ENCODE data around the gene NAT14. TPM values are rescaled to one million over a fixed set of nuclear protein-coding genes. Genes with fewer than 3 reads are reported as not detected.
A peak's percentile ranks its signal among the peaks of the same experiment; 100 is the strongest.
"Not testable (repeated sequence)": the region's sequence is repeated elsewhere in the genome, so short reads cannot be mapped to it uniquely, and the experiment has no call there.

The NAT14 gene
- total RNA-seq, 1 donor, result 8.3 TPM

DNA sequence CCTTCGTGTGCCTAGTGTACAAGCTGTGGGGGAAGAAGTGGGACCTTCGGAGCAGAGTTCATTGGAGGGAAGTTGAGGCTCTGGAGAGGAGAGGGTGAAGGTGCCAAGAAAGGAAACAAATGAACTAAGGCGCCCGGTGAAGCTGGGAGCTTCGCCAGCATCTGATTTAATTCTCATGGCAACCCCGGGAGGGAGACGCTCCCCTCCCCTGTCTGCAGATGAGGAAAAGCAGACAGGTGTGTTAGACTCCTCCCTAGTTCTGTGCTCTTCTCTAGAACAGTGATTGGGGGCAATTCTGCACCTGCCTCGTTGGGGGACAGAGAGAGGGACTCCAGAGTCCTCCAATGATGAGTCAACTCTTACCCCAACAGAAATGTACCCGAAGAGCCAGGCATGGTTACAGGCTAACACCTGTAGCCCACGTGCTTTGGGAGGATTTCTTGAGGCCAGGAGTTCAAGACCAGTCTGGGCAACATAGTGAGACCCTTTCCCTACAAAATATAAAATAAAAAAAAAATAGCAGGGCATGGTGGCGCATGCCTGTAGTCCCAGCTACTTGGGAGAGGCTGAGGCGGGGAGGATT is 7.5 kb downstream of the NAT14 start:
- no peak overlapping the region for H3K4me3 ChIP-seq (ENCODE audit: low read depth, low read length)
- TF ChIP-seq, protein P1, sequence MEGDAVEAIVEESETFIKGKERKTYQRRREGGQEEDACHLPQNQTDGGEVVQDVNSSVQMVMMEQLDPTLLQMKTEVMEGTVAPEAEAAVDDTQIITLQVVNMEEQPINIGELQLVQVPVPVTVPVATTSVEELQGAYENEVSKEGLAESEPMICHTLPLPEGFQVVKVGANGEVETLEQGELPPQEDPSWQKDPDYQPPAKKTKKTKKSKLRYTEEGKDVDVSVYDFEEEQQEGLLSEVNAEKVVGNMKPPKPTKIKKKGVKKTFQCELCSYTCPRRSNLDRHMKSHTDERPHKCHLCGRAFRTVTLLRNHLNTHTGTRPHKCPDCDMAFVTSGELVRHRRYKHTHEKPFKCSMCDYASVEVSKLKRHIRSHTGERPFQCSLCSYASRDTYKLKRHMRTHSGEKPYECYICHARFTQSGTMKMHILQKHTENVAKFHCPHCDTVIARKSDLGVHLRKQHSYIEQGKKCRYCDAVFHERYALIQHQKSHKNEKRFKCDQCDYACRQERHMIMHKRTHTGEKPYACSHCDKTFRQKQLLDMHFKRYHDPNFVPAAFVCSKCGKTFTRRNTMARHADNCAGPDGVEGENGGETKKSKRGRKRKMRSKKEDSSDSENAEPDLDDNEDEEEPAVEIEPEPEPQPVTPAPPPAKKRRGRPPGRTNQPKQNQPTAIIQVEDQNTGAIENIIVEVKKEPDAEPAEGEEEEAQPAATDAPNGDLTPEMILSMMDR (IDR thresholded peaks at IDR 0.05; ENCODE audit: insufficient read depth, low read length), result no peak
- no peak for DNase-seq (ENCODE audit: low read depth)

DNA sequence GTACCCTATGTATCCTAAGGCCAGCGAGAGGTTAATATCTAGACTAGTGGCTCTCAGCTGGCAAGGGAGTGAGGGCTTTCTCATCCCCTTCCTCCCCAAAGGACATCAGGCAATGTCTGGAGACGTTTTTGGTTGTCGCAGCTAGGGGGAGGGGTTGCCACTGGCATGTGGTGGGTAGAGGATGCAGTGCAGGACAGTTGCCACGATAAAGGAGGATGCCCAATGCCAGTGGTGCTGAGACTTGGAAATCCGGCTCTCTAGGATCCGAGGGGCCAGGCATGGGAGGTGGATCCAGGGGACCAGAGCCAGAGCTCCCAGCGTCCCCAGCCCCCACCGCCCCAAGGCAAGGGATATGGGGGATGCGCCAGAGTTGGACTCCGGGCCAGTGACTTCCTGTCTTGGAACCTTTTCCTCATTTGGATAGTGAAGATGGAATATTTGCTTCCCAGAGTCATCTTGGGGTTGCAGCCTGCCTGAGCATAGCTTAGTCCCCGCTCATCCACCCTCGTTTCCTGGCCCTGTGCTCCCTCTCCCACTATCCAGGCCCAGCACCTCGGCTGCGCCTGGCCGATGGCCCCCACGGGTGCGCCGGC is 8.2 kb downstream of the NAT14 start:
- TF ChIP-seq, protein P1 (IDR thresholded peaks at IDR 0.05; ENCODE audit: insufficient read depth, low read length), result no peak
- DNase-seq (ENCODE audit: low read depth), result peak; percentile 49
- H3K4me3 ChIP-seq (ENCODE audit: low read depth, low read length), result peak overlapping the region; percentile 53

DNA sequence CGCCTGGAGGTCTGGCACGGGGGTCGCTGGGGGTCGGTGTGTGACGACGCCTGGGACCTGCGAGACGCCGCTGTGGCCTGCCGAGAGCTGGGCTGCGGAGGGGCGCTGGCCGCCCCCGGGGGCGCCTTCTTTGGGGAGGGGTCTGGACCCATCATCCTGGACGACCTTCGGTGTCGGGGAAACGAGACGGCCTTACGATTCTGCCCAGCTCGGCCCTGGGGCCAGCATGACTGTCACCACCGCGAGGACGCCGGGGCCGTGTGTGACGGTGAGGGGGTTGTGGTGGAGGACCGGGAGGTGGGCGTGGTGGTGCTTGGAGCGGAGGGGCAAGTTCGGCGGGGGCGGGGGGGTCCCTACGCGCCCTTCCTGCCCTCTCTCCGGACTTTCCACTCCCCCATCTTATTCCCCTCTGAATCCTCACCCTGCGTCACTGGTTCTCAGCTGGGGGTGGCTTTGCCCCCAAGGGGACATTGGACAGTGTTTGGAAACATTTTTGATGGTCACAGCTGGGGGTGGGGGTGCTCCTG is 8.7 kb downstream of the NAT14 start:
- peak overlapping the region; percentile 53 for H3K4me3 ChIP-seq (ENCODE audit: low read depth, low read length)
- DNase-seq (ENCODE audit: low read depth), result no peak
- TF ChIP-seq, protein P1 (IDR thresholded peaks at IDR 0.05; ENCODE audit: insufficient read depth, low read length), result no peak

DNA sequence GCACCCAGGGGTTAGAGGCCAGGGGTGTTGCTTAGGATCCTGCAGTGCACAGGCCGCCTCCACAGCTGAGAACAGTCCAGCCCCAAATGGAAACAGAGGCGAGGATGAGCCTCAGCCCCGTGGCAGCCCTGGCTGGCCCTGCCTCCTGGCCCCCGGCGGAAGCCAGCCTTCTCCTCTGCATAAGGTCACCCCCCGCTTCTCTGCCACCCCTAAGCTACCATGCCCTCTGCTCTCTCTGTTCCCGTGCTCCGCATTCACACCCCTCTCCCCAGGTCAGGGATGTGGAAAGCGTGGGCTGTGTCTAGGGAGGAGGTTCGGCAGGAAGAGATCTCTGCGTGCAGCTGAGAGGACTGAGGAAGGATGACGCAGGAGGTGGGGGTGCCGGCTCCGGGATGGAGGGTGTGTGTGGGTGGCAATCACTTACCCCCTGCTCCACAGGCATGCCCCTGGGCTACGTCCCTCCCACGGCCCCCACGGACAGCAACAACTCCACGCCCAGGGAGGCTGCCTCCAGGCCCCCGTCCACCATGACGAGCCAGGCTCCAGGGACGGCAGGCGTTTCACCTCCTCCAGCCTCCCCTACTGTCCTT is 9.3 kb downstream of the NAT14 start:
- peak overlapping the region; percentile 53 for H3K4me3 ChIP-seq (ENCODE audit: low read depth, low read length)
- peak; percentile 70 for DNase-seq (ENCODE audit: low read depth)
- TF ChIP-seq, protein P1 (IDR thresholded peaks at IDR 0.05; ENCODE audit: insufficient read depth, low read length), result no peak

DNA sequence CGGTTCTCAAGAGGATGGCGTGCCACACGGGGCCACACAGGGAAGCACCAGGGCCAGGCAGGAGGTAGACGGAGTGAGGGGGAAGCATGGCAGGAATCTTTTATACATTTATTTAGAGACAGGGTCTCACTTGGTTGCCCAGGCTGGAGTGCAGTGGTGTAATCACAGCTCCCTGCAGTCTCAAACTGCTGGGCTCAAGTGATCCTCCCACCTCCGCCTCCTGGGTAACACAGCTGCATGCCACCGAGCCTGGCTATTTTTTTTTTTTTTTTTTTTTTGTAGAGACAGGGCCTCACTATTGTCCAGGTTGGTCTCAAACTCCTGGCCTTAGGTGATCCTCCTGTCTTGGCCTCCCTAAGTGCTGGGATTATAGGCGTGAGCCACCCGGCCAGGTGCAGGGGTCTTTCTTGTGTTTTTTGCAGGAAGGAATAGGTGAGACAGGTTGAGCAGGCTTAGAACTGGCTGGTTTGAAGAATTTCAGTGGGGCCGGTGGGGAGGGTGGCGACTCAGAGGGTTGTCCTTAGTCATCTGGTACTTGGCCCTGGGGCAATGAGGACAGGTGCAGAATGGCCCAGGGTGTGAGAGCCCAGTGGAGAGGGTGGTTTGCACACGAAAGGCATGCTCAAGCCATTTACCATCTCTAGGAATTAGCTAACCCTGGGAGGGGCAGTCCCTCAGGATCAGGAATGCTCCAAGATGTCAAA is 10.8 kb downstream of the NAT14 start:
- TF ChIP-seq, protein P1 (IDR thresholded peaks at IDR 0.05; ENCODE audit: insufficient read depth, low read length), result no peak
- no peak overlapping the region for H3K4me3 ChIP-seq (ENCODE audit: low read depth, low read length)
- DNase-seq (ENCODE audit: low read depth), result no peak

DNA sequence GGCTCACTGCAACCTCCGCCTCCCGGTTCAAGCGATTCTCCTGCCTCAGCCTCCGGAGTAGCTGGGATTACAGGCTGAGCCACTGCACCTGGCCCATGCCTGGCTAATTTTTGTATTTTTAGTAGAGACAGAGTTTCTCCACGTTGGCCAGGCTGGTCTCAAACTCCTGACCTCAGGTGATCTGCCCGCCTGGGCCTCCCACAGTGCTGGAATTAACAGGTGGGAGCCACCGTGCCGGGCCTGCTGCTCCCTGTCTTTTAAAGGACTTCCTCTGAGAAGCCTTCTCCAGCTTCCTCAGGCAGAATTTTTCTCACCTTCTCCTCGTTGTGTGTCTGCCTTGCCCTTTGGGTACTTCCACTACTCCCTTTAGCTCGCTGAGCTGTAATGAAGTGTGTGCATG is 11.8 kb downstream of the NAT14 start:
- H3K4me3 ChIP-seq (ENCODE audit: low read depth, low read length); DNase-seq (ENCODE audit: low read depth): not testable (repeated sequence)

DNA sequence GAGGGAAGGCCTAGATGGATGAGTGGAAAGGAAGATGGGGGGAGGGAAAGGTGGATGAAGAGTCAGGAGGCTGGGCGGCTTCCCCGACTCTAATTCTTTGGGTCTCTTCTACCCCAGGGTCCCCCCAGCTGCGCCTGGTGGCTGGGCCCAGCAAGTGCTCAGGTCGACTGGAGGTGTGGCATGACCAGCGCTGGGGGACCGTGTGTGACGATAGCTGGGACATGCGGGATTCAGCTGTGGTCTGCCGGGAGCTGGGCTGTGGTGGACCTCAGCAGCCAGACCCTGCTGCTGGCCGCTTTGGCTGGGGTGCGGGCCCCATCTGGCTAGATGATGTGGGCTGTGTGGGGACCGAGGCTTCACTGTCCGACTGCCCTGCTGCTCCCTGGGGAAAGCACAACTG is 12.8 kb downstream of the NAT14 start:
- TF ChIP-seq, protein P1 (IDR thresholded peaks at IDR 0.05; ENCODE audit: insufficient read depth, low read length), result no peak
- DNase-seq (ENCODE audit: low read depth), result no peak
- H3K4me3 ChIP-seq (ENCODE audit: low read depth, low read length), result no peak overlapping the region

Data from fibroblast of the aortic adventitia (primary cell).